ENCODE data around the gene MYBPC3.

GRCh38 chr11:47347137-47347536 lies 5.4 kb downstream of the MYBPC3 start:
- TF ChIP-seq, protein P1, sequence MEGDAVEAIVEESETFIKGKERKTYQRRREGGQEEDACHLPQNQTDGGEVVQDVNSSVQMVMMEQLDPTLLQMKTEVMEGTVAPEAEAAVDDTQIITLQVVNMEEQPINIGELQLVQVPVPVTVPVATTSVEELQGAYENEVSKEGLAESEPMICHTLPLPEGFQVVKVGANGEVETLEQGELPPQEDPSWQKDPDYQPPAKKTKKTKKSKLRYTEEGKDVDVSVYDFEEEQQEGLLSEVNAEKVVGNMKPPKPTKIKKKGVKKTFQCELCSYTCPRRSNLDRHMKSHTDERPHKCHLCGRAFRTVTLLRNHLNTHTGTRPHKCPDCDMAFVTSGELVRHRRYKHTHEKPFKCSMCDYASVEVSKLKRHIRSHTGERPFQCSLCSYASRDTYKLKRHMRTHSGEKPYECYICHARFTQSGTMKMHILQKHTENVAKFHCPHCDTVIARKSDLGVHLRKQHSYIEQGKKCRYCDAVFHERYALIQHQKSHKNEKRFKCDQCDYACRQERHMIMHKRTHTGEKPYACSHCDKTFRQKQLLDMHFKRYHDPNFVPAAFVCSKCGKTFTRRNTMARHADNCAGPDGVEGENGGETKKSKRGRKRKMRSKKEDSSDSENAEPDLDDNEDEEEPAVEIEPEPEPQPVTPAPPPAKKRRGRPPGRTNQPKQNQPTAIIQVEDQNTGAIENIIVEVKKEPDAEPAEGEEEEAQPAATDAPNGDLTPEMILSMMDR (IDR thresholded peaks at IDR 0.05): no peak
- TF ChIP-seq EZH2 (IDR thresholded peaks at IDR 0.05): no peak
